ENCODE measurements around the gene COLEC11.
A peak's percentile ranks its signal among the peaks of the same experiment; 100 is the strongest.
"Not testable (repeated sequence)": the region's sequence is repeated elsewhere in the genome, so short reads cannot be mapped to it uniquely, and the experiment has no call there.

Gene COLEC11

DNA sequence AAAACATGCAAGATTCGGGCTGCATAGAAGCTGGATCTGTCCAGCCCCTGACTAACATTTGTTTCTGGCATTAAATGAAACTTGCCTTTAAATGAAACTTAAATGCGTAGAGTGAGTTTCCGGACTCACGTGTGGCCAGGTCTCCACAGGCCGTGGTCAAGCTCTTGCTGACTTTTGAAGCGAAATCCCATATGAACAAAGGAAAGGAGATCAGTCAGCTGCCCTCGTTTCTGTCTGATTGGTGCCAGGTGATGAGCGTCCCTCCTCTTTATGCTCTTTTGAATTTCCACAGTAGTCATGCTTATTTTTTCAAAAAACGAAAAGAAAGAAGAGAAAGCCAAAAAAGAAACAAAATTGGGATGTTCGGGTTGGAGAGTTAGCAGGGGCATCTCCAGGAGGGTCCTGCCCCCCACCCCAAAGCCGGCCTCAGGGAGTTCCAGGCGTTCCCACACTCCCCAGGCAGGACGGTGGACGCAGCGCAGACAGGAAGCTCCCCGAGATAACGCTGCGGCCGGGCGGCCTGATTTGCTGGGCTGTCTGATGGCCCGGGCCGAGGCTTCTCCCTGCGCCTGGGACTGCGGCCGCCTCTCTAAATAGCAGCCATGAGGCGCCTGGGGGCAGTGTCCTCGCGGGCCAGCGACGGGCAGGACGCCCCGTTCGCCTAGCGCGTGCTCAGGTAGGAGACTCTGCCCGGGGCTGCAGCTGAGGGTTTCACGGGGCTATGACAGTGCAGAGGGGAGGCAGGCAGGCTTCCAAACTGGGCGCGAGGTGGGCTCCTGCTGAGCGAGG lies at the start of gene COLEC11:
TSS of gene COLEC11 (plus strand) at position 620 of the 789 bp plus-strand sequence. CDS start 9,229 bp downstream, outside the sequence.
- DNase-seq: no peak

DNA sequence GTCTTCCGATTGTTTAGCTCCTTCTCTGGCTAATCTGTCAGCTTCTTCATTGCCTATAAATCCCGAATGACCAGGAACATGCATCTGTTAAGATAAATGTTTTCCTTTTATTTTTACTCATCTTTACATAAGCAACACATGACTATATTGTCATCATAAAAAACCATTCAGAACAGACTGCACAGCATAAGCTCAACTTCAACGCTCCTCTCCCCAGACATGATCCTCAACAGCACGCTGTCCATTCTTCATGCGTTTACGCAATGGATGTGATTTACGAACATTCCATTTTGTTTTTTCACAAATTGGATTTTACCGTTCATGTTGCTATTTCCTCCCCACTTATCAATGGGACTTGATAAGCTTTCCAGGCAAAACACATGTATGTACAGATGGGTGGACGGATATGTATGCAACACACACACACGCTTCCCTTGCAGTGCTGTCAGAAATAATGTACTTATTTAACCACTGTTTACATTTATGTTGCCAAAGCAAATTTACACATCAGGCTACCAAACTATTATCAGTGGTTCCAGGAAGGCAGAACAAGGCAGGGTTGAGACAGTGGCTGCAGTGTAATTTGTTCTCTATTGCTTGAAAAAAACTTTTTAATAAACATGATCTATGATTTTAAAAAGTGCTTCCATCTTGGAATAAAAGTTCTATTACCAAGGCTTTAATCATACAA lies 49.0 kb upstream of the COLEC11 start:
- no peak for DNase-seq

DNA sequence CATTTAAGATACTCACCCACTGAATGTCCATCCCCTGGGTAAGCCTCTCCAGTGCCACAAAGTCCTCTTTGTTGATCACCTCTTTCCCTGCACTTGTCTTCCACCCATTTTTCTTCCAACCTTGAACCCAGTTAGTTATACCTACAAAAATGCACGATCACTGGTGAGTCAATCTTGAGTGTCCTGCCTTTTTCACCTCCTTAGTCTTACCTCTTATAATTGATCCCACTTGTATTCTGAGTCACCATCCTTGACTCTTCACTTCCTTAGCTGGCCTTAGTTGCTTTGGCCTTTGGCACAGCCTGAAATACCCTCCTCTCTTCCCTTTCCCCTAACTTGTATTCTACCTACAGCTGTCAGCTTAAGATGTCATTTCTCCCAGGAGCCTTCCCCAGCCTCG lies 47.0 kb upstream of the COLEC11 start:
- no peak for DNase-seq

DNA sequence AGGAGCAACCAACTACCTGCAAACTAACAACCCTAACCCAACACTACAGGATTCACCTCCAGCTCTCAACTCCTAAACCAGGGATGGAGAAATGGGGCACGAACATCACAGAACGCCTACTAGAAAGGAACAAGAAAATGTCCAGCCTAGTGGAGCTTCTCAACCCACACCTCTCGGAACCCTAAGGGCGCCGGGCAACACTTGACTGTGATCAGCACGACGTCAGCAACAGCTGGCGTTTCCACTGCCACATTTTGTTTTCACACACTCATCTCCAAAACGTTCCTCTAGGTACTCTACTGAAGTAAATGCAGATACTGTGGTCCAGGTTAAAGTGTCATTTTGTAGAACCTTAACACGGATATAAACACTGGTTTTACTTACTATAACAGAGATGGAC lies 41.0 kb upstream of the COLEC11 start:
- DNase-seq: no peak

DNA sequence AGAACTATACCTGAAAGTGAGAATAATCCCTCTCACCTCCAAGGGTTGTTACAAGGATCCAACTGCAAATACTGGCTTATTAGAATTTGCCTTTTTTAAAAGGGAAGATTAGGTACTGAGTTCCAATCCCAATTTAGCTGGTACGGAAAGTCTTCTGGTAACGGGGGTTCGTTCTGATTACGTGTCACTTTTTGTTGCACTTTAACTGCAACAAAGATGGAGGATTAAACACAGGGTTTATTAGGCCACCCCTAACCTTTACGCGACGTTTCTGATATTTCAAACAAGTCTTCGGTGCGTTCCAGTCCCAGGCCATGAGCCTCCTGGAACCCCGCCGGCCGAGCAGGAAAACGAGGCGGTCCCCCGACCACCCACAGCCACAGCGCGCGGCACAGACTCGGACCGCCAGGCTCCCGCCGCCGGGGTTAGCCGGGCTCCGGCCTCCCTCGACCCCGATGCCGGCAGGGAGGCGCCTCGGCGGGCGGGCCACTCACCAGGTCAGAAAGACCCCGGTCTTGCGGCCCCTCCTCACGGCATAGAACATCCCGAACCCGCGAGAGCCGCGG lies 37.2 kb upstream of the COLEC11 start:
- DNase-seq: no peak

DNA sequence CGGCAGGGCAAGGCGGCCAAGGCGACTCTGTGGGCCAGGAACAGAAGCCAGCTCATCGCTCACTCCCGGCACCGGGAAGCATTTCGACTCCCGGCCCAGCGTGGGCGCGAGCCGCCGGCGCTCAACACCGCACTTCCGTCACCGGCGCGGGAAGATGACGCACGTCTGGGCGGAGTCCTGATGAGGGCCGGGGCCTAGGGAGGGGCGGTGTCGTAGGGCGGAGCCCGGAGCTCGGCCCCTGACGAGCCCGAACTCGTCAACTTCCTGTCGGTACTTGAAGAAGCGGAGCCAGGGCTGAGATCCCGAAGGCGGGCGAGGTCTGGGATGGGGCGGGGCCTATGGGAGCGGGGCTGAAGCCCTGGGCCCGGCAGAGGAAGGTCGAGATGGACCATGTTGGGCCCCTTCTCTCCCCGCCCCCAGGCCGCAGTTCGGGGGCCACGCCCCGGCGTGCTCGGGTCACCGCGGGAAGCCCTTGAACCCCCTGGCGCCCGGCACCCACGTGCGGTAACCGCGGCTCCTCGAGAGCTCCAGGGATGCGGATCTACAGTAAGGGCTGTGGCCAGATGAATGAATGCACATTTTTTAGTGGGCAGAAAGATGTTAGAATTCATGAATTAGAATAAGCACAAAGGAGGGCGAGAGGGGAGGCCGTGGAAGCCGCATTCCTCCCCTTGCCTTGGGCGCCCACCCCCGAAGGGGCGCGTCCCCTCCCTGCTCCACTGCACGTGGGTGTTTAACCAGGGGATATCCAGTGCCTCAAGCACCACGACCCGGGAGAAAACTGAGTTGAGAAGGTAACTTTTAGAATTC lies 36.5 kb upstream of the COLEC11 start, which contains the start of gene RNASEH1:
TSS of gene RNASEH1 (minus strand) at position 129 of the 810 bp plus-strand sequence. CDS start at position 56, 73 bp downstream.
- peak; percentile 68 for DNase-seq

DNA sequence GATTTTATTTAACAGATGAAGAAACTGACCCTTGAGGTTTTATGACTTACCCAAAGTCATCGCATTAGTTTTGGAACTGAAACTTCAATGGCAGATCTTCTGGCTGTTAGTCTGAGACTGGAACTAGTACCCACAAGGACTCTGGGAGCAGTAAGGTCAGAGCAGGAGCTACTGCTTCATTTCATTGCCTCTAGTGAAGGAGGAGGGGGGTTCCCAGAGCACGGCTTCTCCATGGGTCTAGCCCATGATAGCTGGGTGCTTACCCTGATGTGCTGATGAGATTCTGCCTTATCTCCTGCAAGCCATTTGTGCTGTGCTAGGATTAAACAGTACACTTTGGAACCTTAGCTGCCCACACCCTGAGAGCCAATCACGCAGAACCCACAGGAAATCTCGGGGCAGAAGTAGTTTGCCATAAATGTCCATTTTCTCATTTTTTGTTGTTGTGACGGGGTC lies 31.4 kb upstream of the COLEC11 start:
- no peak for DNase-seq

DNA sequence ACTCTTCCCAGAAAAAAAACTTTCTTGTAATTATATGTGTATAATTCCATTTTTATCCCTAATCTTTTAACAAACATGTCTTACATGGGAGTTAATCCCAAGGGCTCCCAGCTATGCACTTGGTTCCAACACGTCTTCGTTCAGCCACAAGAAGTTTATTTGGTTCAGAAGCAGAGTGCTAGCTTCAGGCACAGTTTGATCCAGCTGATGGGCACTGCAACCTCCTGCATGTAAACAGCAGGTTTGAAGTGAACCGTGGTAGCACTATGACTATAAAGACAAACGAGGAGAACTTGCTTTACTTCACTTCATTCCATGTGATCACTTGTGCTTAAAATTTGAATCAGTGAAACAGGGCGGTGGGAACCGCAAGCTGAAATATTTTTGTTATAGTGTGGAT lies 29.8 kb upstream of the COLEC11 start:
- no peak for DNase-seq

DNA sequence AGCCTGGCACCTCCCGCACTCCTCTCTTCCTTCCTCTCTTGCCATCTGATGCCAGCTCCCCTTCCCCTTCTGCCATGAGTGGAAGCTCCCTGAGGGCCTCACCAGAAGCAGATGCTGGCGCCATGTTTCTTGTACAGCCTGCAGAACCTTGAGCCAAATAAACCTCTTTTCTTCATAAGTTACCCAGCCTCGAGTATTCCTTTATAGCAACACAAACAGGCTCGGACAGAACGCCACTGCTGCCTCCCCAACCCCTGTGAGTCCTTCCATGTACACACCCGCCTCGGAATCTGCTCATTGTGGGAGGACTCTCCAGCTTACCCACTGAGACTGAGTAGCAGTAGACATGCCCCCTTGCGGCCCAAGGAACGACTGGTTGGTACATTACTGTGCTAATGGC lies 28.1 kb upstream of the COLEC11 start:
- no peak for DNase-seq

DNA sequence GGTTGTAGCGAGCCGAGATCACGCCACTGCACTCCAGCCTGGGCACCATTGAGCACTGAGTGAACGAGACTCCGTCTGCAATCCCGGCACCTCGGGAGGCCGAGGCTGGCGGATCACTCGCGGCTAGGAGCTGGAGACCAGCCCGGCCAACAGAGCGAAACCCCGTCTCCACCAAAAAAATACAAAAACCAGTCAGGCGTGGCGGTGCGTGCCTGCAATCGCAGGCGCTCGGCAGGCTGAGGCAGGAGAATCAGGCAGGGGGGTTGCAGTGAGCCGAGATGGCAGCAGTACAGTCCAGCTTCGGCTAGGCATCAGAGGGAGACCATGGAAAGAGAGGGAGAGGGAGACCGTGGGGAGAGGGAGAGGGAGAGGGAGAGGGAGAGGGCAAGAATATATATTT lies 25.3 kb upstream of the COLEC11 start:
- not testable (repeated sequence) for DNase-seq

DNA sequence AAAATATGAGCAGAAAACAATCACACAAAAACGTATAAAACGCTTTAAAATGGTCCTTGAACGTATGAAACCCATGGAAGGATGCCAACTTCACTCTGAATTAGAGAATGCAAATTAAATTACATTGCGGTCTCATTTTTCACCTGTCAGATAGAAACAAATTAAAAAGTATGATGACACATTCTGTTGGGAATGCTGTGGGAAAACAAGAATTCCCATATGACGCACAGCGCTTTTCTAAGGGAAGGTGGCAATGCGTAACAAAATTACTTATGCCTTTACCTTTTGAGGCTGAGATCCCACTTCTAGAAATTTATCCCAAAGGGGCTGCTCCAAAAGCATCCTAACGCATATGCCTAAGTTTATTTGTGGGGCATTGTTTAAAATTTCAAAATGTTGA lies 23.6 kb upstream of the COLEC11 start:
- DNase-seq: no peak

DNA sequence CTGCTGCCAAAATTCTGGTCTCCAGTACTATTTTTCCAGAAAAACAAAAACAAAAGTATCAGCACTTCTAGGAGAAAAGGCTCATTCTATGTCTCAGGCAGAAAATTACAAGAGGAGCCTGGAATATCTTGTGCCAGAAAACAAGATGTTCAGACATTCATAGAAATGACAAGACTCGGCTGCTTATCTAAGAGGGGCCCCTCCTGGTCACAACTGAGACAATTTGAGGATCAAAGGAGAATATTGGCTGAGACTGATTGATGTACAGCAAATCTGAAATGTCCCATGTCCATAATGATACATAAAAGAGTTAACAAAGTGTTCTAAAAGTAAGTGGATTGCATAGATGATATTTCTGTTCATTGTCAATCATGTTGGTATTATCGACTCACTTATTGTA lies 22.3 kb upstream of the COLEC11 start:
- DNase-seq: no peak

DNA sequence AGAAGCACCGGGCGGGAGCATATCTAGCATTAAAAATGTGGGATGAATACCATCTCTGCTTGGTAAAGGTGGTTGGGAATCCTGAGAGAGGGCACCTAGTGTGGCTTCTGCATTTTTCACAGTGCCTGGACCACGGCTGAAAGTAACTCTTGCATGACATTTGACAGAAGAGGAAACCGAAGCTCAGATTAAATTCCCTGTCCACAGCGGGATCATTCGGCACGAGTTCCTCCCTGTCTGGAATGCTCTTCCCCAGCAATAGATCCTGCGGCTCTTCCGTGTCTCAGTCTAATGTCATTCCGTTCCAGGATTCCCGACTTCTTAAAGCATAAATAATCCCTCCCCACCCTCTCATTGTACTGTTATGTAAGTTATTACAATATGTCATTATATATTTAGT lies 20.8 kb upstream of the COLEC11 start:
- DNase-seq: no peak

DNA sequence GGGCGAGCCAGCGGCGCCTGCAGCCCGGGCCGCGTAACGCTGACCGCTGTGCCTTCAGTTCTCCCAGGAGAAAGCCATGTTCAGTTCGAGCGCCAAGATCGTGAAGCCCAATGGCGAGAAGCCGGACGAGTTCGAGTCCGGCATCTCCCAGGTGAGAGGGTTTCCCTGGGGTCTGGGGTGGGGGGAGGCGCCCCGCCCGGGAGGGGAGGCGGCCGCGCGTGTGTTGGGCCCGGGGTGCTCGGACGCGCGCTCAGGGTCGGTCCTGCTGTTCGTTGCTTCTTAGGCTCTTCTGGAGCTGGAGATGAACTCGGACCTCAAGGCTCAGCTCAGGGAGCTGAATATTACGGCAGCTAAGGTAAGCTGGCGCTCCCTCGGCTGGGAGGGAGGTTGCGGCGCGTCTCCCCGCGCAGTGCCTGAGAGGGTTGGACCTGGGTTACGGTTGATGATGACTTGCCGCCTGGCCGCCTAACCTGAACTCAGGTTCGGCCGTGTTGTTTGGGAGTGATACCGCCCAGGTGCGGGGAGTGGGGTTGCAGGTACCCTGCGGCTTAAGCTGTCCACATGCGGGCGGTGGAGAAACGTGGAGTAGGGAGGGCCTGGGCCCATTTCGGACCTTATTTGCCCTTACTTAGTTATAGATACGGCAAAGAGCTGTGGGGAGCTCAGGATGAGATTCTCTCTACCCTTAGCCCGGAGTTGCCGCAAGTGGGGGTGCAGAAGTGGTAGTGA lies 19.2 kb upstream of the COLEC11 start:
- DNase-seq: no peak

DNA sequence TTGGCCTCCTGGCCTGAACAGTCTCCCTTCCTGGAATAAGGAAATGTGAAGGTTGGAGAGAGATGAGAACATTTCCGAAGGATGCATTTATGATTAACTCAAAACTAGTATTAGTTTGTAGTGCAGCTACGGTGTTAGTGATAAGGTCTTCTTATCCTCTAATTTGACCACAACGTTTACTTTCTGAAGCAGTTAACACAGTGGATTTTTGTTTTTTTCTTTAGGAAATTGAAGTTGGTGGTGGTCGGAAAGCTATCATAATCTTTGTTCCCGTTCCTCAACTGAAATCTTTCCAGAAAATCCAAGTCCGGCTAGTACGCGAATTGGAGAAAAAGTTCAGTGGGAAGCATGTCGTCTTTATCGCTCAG lies 18.7 kb upstream of the COLEC11 start:
- DNase-seq: not testable (repeated sequence)

DNA sequence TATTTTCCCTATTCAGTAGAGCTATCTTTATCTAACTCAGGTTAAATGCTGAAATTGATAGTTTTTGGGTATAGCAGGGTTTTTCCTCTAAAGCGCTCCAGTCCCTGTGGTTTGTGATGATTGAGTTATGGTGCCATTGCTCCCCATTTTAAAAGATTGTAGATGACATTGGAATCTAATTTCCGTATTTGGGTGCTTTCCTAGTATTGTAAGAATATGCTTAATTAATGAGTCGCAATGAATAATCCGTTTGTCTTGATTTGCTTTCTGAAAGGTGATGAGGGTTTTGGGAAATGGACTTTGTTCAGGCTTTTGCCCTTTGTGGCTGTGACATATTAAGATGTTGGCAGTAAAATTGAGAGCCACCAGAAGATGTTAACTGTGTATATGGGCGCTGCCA lies 15.9 kb upstream of the COLEC11 start:
- DNase-seq: no peak

DNA sequence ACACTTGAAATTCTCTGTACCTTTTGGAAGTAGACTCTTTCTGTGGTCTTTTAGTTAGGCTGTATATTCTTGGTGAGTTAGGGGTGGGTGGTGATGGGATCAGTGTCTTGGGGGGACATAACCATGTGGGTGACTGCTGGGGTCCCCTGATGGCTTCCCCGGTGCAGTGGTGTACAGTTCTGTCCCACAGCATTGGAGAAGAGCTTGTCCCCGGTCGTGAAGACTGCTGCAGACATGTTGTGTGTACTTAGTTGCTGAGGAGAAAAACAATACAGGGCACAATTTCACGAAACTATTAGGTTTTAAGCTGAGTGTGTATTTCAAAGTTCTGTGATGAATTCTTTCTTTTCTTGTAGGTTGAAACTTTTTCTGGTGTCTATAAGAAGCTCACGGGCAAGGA lies 14.5 kb upstream of the COLEC11 start:
- DNase-seq: no peak

DNA sequence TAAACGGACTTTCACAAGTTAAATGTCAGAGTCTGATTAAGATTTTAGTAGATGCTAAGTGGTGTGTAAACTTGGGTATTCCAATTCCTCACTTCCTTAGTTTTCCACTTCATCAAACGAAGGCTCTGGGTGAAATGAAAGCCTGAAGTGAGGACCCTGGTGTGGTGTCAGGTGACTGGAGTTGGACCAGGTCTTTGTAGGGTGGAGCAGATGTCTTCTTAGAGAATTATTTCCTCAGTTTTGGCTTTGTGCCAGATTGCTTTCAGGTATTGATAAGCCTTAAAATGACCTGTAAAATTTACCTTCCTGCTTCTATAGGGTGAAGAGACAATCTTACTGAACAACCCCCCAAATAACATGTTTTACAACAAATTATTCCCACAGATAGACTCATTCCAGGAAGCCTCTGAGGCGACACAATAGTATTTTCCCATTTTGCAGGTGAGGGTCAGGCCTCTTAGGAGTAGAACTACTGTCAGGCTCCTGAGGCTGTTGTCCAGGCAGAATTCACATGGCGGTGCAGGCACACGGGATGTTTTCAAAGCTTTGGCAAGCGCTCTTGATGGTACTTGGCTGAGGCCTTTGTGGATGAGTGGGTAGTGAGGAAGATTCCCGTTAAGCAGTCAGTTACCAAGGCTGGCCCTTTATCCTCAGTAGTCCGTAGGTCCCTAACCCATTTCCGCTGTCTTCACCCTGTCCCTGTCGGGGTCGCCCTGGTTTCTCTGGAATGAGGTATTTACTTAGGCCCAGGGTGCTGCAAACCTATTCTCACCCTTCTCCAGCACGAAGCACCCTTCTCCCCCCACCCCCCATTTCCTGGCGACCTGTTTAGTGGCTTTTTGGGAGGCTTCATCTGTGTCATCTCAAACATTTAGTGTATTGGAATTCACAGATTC lies 13.3 kb upstream of the COLEC11 start:
- DNase-seq: no peak

DNA sequence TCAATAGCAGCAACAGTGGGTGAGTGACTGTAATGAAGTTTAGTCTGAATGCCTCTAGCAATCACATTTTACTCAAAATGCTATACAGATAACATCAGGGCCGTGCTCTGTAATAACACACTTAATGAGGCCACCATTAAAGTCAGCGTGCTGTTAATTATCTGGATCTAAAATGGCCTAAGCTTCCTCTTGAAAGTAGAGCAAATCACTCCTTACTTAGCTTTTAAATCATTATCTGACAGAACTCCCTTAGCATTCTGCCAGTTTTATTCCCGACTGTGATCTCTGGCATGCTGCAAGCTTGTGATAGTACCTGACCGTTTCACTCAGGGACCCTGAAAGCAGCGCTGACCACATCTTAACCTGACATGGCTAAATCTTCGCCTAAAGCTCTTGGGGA lies 10.8 kb upstream of the COLEC11 start:
- no peak for DNase-seq

DNA sequence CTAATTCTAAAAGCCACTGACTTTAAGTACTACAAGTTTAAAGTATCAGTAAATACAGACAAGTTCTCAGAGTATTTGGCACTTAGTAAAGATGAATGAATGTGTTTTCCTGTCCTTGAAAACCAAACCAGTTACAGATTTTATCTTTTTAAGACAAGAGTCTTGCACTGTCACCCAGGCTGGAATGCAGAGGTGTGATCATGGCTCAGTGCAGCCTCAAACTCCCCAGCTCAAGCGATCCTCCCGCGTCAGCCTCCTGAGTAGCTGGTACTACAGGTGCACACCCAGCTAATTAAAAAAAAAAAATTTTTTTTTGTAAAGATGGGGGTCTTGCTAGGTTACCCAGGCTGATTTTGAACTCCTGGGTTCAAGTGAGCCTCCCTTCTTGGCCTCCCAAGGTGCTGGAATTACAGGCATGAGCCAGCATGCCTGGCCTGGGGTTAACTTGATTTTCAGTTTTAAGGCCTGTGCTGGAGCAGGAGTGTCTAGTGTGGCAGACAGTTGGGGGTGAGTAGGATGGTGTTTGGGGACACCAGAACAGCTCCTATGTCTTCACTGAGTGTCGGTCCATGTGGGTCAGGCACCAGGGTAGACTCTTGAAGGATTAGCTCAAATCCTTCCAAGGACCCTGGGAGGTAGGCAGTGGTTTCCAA lies 10.2 kb upstream of the COLEC11 start:
- no peak for DNase-seq

All from NCI-H2029 treated with DMSO at 0.1 percent for 48 hours (cell line).